ENCODE results near the gene INSL6. TPM values are rescaled to one million over a fixed set of nuclear protein-coding genes. Genes with fewer than 3 reads are reported as not detected.

Gene INSL6
- total RNA-seq, 1 donor from 2014 or later, result not detected

- Mint-ChIP-seq H3K4me1 (ENCODE audit: low read depth) (peaks cover 2% of the 10 kb centered on the region), H3K9me3 (ENCODE audit: low read depth) (peaks cover 29% of the 10 kb centered on the region), H3K36me3 (ENCODE audit: low read depth) (peaks cover 5% of the 10 kb centered on the region), H3K27ac (ENCODE audit: unreplicated experiment) (no peak overlapping the region), H3K27me3 (ENCODE audit: low read depth) (no peaks in the 10 kb centered on the region), H3K4me3 (ENCODE audit: unreplicated experiment) (no peak overlapping the region)
- DNase-seq (ENCODE audit: low spot score), result no peak
- TF ChIP-seq, protein P1, sequence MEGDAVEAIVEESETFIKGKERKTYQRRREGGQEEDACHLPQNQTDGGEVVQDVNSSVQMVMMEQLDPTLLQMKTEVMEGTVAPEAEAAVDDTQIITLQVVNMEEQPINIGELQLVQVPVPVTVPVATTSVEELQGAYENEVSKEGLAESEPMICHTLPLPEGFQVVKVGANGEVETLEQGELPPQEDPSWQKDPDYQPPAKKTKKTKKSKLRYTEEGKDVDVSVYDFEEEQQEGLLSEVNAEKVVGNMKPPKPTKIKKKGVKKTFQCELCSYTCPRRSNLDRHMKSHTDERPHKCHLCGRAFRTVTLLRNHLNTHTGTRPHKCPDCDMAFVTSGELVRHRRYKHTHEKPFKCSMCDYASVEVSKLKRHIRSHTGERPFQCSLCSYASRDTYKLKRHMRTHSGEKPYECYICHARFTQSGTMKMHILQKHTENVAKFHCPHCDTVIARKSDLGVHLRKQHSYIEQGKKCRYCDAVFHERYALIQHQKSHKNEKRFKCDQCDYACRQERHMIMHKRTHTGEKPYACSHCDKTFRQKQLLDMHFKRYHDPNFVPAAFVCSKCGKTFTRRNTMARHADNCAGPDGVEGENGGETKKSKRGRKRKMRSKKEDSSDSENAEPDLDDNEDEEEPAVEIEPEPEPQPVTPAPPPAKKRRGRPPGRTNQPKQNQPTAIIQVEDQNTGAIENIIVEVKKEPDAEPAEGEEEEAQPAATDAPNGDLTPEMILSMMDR (IDR thresholded peaks at IDR 0.05), result no peak
Observed at GRCh38 chr9:5178126-5178805, 7.2 kb downstream of the INSL6 start.

- peaks cover 45% of the 10 kb centered on the region for H3K9me3 Mint-ChIP-seq (ENCODE audit: low read depth)
- peaks cover 42% of the 10 kb centered on the region for H3K36me3 Mint-ChIP-seq (ENCODE audit: low read depth)
- no peaks in the 10 kb centered on the region for H3K4me1 Mint-ChIP-seq (ENCODE audit: low read depth)
- H3K4me3 Mint-ChIP-seq (ENCODE audit: unreplicated experiment), result no peak overlapping the region
- no peak overlapping the region for H3K27ac Mint-ChIP-seq (ENCODE audit: unreplicated experiment)
- H3K27me3 Mint-ChIP-seq (ENCODE audit: low read depth), result no peaks in the 10 kb centered on the region
- DNase-seq (ENCODE audit: low spot score), result peak; percentile 57
- TF ChIP-seq, protein P1 (IDR thresholded peaks at IDR 0.05), result no peak
Observed at GRCh38 chr9:5146241-5146640, 39.2 kb downstream of the INSL6 start.

GRCh38 chr9:5144217-5144616 lies 41.2 kb downstream of the INSL6 start:
- H3K4me1 Mint-ChIP-seq (ENCODE audit: low read depth), result no peaks in the 10 kb centered on the region
- DNase-seq (ENCODE audit: low spot score), result no peak
- H3K9me3 Mint-ChIP-seq (ENCODE audit: low read depth), result peaks cover 29% of the 10 kb centered on the region
- H3K4me3 Mint-ChIP-seq (ENCODE audit: unreplicated experiment), result no peak overlapping the region
- TF ChIP-seq, protein P1 (IDR thresholded peaks at IDR 0.05), result no peak
- H3K27me3 Mint-ChIP-seq (ENCODE audit: low read depth), result no peaks in the 10 kb centered on the region
- H3K27ac Mint-ChIP-seq (ENCODE audit: unreplicated experiment), result no peak overlapping the region
- peaks cover 32% of the 10 kb centered on the region for H3K36me3 Mint-ChIP-seq (ENCODE audit: low read depth)

GRCh38 chr9:5140151-5140550 lies 45.3 kb downstream of the INSL6 start:
- peaks cover 43% of the 10 kb centered on the region for H3K9me3 Mint-ChIP-seq (ENCODE audit: low read depth)
- no peak overlapping the region for H3K27ac Mint-ChIP-seq (ENCODE audit: unreplicated experiment)
- no peak overlapping the region for H3K4me3 Mint-ChIP-seq (ENCODE audit: unreplicated experiment)
- H3K36me3 Mint-ChIP-seq (ENCODE audit: low read depth), result peaks cover 32% of the 10 kb centered on the region
- no peaks in the 10 kb centered on the region for H3K27me3 Mint-ChIP-seq (ENCODE audit: low read depth)
- H3K4me1 Mint-ChIP-seq (ENCODE audit: low read depth), result no peaks in the 10 kb centered on the region
- DNase-seq (ENCODE audit: low spot score), result no peak
- TF ChIP-seq, protein P1 (IDR thresholded peaks at IDR 0.05), result no peak

DNA sequence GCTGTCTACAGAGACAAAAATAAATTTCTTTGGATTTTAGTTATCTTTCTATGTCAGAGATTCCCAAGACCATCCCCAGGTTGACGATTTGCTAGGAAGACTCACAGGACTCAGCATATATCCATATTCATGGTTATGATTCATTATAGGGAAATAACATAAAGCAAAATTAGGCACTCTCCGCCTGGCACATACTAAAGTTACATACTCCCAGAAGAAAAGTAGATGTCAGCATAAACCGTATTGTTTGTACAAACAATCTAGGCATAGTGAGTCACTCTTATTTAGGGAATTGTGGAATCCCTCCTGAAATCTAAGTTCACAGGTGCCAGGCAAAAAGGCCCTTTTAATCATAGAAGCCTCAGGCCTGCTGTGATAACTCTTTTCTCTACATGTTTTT lies 62.9 kb downstream of the INSL6 start:
- H3K4me1 Mint-ChIP-seq (ENCODE audit: low read depth), result no peaks in the 10 kb centered on the region
- no peak overlapping the region for H3K27ac Mint-ChIP-seq (ENCODE audit: unreplicated experiment)
- H3K4me3 Mint-ChIP-seq (ENCODE audit: unreplicated experiment), result no peak overlapping the region
- peaks cover 23% of the 10 kb centered on the region for H3K36me3 Mint-ChIP-seq (ENCODE audit: low read depth)
- no peak for DNase-seq (ENCODE audit: low spot score)
- no peaks in the 10 kb centered on the region for H3K27me3 Mint-ChIP-seq (ENCODE audit: low read depth)
- TF ChIP-seq, protein P1 (IDR thresholded peaks at IDR 0.05), result no peak
- peaks cover 3% of the 10 kb centered on the region for H3K9me3 Mint-ChIP-seq (ENCODE audit: low read depth)

All from chondrocyte (in vitro differentiated cells).